Adipocyte (in vitro differentiated cells): ENCODE data around the gene SLC38A11.

ENCODE experiments used
- DNase-seq: peaks from one replicate; pipeline ENCODE4 v3.0.0-alpha.2; 2015; ENCODE audit warnings: low read depth
- H3K27me3 ChIP-seq: replicated peaks from 2 replicates; pipeline ENCODE4 v1.7.0; 2013; ENCODE audit warnings: mild to moderate bottlenecking, low read length, moderate library complexity; ENCODE audit not compliant: control insufficient read depth, insufficient read depth
- H3K36me3 ChIP-seq: 2 replicates; pipeline ENCODE4 v1.7.0; 2013; ENCODE audit warnings: low read length, mild to moderate bottlenecking, moderate library complexity; ENCODE audit not compliant: control insufficient read depth, insufficient read depth, severe bottlenecking
- H3K4me1 ChIP-seq: 2 replicates; pipeline ENCODE4 v1.7.0; 2013; ENCODE audit warnings: mild to moderate bottlenecking, low read length, moderate library complexity; ENCODE audit not compliant: control insufficient read depth, insufficient read depth
- H3K4me3 ChIP-seq: 2 replicates; pipeline ENCODE4 v1.7.0; 2013; ENCODE audit warnings: mild to moderate bottlenecking, low read length, moderate library complexity
- H3K9ac ChIP-seq: 2 replicates; pipeline ENCODE4 v1.7.0; 2013; ENCODE audit warnings: mild to moderate bottlenecking, low read length, moderate library complexity
- H3K9me3 ChIP-seq: 2 replicates; pipeline ENCODE4 v1.7.0; 2013; ENCODE audit warnings: mild to moderate bottlenecking, low read length, moderate library complexity; ENCODE audit not compliant: control insufficient read depth

The SLC38A11 gene

DNA sequence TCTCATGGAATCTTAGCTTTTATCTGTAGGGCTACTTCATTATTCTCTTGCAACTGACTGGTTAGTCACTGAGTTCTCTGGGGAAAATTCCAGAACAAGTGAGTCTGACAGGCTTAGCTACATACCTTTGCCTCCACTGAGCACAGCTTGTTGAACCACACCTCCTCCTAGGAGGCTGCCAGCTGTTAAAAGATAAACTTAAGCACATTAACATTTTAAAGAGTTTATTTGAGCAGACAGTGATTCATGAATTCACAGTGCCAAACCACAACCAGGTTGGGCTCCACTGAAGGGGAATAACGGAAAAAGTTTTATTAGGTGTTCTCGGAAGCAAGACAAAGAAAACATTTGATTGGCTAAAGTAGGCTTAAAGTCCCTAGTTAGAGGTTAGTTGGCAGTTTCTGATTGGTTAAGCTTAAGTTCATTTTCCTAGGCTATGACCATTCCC is 12.5 kb upstream of the SLC38A11 start:
- Histone ChIP-seq H3K9ac (no peak overlapping the region), H3K4me1 (no peaks in the 10 kb centered on the region), H3K4me3 (no peak overlapping the region), H3K27me3 (no peaks in the 10 kb centered on the region), H3K9me3 (no peaks in the 10 kb centered on the region), H3K36me3 (no peaks in the 10 kb centered on the region)
- DNase-seq: peak; percentile 54

DNA sequence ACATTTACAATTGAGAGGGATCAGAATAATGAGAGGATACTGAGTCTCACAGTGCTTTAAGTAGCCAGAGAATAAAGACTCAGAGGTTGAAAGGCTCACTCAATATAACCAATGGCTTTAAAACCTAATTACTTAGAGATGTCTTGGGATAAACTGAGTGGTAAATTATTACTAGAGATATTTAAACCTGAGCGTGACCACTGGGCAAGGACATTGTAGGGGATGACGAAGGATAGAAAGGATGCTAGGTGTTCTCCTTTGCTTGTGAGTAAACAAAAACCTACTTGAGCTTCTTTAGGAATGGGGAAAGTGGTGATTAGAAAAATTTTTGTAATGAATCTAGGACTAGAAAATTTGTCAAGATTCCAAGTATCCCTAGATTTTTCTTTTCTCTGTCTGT is 12.0 kb upstream of the SLC38A11 start:
- no peak for DNase-seq
- H3K36me3 ChIP-seq: no peaks in the 10 kb centered on the region
- no peaks in the 10 kb centered on the region for H3K4me1 ChIP-seq
- no peak overlapping the region for H3K9ac ChIP-seq
- no peaks in the 10 kb centered on the region for H3K9me3 ChIP-seq
- no peaks in the 10 kb centered on the region for H3K27me3 ChIP-seq
- H3K4me3 ChIP-seq: no peak overlapping the region

GRCh38 chr2:164964700-164965099 is 9.4 kb upstream of the SLC38A11 start:
- no peaks in the 10 kb centered on the region for H3K4me1 ChIP-seq
- no peak overlapping the region for H3K9ac ChIP-seq
- DNase-seq: no peak
- no peaks in the 10 kb centered on the region for H3K36me3 ChIP-seq
- H3K27me3 ChIP-seq: no peaks in the 10 kb centered on the region
- H3K4me3 ChIP-seq: no peak overlapping the region
- H3K9me3 ChIP-seq: no peaks in the 10 kb centered on the region

- Histone ChIP-seq H3K9ac (no peak overlapping the region), H3K36me3 (no peaks in the 10 kb centered on the region), H3K4me1 (no peaks in the 10 kb centered on the region), H3K9me3 (no peaks in the 10 kb centered on the region), H3K4me3 (no peak overlapping the region), H3K27me3 (no peaks in the 10 kb centered on the region)
- no peak for DNase-seq
Measured at GRCh38 chr2:164960159-164960558, 4.8 kb upstream of the SLC38A11 start.

GRCh38 chr2:164954186-164954585 is 1.1 kb downstream of the SLC38A11 start:
- Histone ChIP-seq H3K4me3 (no peak overlapping the region), H3K9me3 (no peaks in the 10 kb centered on the region), H3K9ac (no peak overlapping the region), H3K4me1 (peaks cover 3% of the 10 kb centered on the region), H3K36me3 (no peaks in the 10 kb centered on the region), H3K27me3 (no peaks in the 10 kb centered on the region)
- DNase-seq: no peak

DNA sequence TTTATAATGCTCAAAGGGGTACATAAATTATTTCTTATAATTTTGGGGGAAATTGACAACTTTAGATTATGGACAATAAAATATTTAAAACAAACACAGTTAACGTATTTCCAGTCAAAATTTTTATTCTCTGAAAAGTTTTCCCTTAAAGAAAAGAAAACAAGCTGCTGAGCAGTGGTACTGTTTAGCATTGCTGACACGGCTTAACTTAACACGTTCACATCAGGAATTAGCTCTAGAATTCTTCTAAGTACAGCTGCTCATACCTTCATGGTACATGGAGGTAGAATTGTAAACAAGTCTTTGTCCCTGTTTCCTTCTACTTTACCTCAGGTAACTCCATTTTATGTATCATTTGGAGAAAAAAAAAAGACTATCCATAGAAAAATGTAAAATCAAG is 2.0 kb downstream of the SLC38A11 start:
- H3K27me3 ChIP-seq: no peaks in the 10 kb centered on the region
- no peak for DNase-seq

DNA sequence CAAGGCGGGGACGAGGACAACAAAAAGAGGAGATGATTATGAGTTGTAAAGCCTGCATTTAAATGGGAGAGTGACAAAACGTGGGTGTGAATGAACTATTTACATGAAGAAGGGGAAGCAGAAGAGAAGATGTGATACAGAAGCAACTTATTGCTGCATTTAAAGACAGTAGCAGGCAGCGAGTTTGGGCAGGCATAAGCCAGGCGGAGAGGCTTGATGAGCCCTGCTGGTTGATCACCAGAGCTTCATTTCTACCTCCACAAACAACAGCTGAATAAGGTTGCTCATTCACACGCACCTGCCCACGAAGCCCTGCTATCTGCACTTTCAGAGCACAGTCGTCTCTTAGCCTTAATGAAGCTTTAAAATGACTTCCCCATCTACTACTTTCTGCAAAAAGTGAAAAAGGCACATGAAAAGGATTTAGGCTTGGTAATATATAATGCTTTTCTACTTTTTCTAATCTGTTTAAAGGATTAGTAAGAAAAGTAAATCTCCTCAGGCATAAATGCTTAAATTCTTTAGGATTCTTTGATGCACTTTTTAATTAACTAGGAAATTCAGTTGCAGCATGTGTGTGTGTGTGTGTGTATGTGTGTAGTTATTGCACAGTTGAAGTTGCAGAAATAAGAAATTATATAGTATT is 3.1 kb downstream of the SLC38A11 start:
- Histone ChIP-seq H3K36me3 (no peaks in the 10 kb centered on the region), H3K9me3 (no peaks in the 10 kb centered on the region), H3K27me3 (no peaks in the 10 kb centered on the region), H3K9ac (no peak overlapping the region), H3K4me1 (peaks cover 3% of the 10 kb centered on the region), H3K4me3 (no peak overlapping the region)
- no peak for DNase-seq

More for the DNA sequence above, 2.0 kb downstream of the SLC38A11 start:
- H3K9me3 ChIP-seq: no peaks in the 10 kb centered on the region
- peaks cover 3% of the 10 kb centered on the region for H3K4me1 ChIP-seq
- no peaks in the 10 kb centered on the region for H3K36me3 ChIP-seq
- H3K9ac ChIP-seq: no peak overlapping the region
- H3K4me3 ChIP-seq: no peak overlapping the region

- H3K36me3 ChIP-seq: no peaks in the 10 kb centered on the region
- H3K9ac ChIP-seq: no peak overlapping the region
- DNase-seq: no peak
- no peak overlapping the region for H3K4me3 ChIP-seq
- H3K4me1 ChIP-seq: no peaks in the 10 kb centered on the region
- H3K27me3 ChIP-seq: no peaks in the 10 kb centered on the region
- no peaks in the 10 kb centered on the region for H3K9me3 ChIP-seq
Measured at GRCh38 chr2:164948540-164948939, 6.8 kb downstream of the SLC38A11 start.

- no peaks in the 10 kb centered on the region for H3K27me3 ChIP-seq
- no peaks in the 10 kb centered on the region for H3K9me3 ChIP-seq
- no peak for DNase-seq
- H3K9ac ChIP-seq: no peak overlapping the region
- H3K36me3 ChIP-seq: no peaks in the 10 kb centered on the region
- no peaks in the 10 kb centered on the region for H3K4me1 ChIP-seq
- no peak overlapping the region for H3K4me3 ChIP-seq
Measured at GRCh38 chr2:164947281-164947680, 8.0 kb downstream of the SLC38A11 start.

- H3K9ac ChIP-seq: no peak overlapping the region
- H3K9me3 ChIP-seq: no peaks in the 10 kb centered on the region
- no peak overlapping the region for H3K4me3 ChIP-seq
- no peaks in the 10 kb centered on the region for H3K4me1 ChIP-seq
- no peak for DNase-seq
- no peaks in the 10 kb centered on the region for H3K27me3 ChIP-seq
- no peaks in the 10 kb centered on the region for H3K36me3 ChIP-seq
Measured at GRCh38 chr2:164943289-164943688, 12.0 kb downstream of the SLC38A11 start.

- Histone ChIP-seq H3K4me3 (no peak overlapping the region), H3K9ac (no peak overlapping the region), H3K36me3 (no peaks in the 10 kb centered on the region), H3K4me1 (no peaks in the 10 kb centered on the region), H3K27me3 (no peaks in the 10 kb centered on the region), H3K9me3 (no peaks in the 10 kb centered on the region)
- no peak for DNase-seq
Measured at GRCh38 chr2:164937864-164938401, 17.4 kb downstream of the SLC38A11 start.
